GM18870 (cell line): Measurements from ENCODE around the gene ZFHX3.
A peak's percentile ranks its signal among the peaks of the same experiment; 100 is the strongest.

Experiments used
- ATAC-seq: cut with Tn5 transposase; IDR thresholded peaks from one replicate; pipeline ENCODE4 v1.9.1; 2021; ENCODE audit warnings: moderate library complexity; ENCODE audit not compliant: unreplicated experiment

ZFHX3 gene

GRCh38 chr16:72834499-72834898 is 213.4 kb downstream of the ZFHX3 start:
- ATAC-seq, result no peak

GRCh38 chr16:72833969-72834368 is 214.0 kb downstream of the ZFHX3 start:
- no peak for ATAC-seq

- ATAC-seq, result no peak
Measured at GRCh38 chr16:72833482-72833881, 214.4 kb downstream of the ZFHX3 start.

- peak; percentile 61 for ATAC-seq
Measured at GRCh38 chr16:72832621-72833248, 215.2 kb downstream of the ZFHX3 start.

GRCh38 chr16:72829846-72830775 is 217.8 kb downstream of the ZFHX3 start:
- no peak for ATAC-seq

- ATAC-seq, result no peak
Measured at GRCh38 chr16:72827866-72828265, 220.1 kb downstream of the ZFHX3 start.

- ATAC-seq, result no peak
Measured at GRCh38 chr16:72825912-72826621, 221.9 kb downstream of the ZFHX3 start.

GRCh38 chr16:72824761-72825160 is 223.2 kb downstream of the ZFHX3 start:
- no peak for ATAC-seq

GRCh38 chr16:72824027-72824426 is 223.9 kb downstream of the ZFHX3 start:
- no peak for ATAC-seq

GRCh38 chr16:72821185-72821950 is 226.6 kb downstream of the ZFHX3 start:
- no peak for ATAC-seq

- no peak for ATAC-seq
Measured at GRCh38 chr16:72819345-72819744, 228.6 kb downstream of the ZFHX3 start.

- no peak for ATAC-seq
Measured at GRCh38 chr16:72818236-72818845, 229.6 kb downstream of the ZFHX3 start.

- peak; percentile 83 for ATAC-seq
Measured at GRCh38 chr16:72815348-72816318, 232.3 kb downstream of the ZFHX3 start.

- no peak for ATAC-seq
Measured at GRCh38 chr16:72814226-72814625, 233.7 kb downstream of the ZFHX3 start.

- ATAC-seq, result no peak
Measured at GRCh38 chr16:72812672-72813071, 235.3 kb downstream of the ZFHX3 start.

GRCh38 chr16:72811876-72812275 is 236.1 kb downstream of the ZFHX3 start:
- no peak for ATAC-seq

GRCh38 chr16:72811188-72811720 is 236.7 kb downstream of the ZFHX3 start:
- ATAC-seq, result no peak

GRCh38 chr16:72810480-72810879 is 237.4 kb downstream of the ZFHX3 start:
- no peak for ATAC-seq

- no peak for ATAC-seq
Measured at GRCh38 chr16:72809446-72809845, 238.5 kb downstream of the ZFHX3 start.
